ENCODE data around the gene PAPOLG. TPM values are rescaled to one million over a fixed set of nuclear protein-coding genes. Genes with fewer than 3 reads are reported as not detected.

The PAPOLG gene
- total and polyA plus RNA-seq, 2 of the 13 experiments (the other 11 are each of a cell fraction or from before 2014, with no cell fraction given): 10.1 to 10.4 TPM

DNA sequence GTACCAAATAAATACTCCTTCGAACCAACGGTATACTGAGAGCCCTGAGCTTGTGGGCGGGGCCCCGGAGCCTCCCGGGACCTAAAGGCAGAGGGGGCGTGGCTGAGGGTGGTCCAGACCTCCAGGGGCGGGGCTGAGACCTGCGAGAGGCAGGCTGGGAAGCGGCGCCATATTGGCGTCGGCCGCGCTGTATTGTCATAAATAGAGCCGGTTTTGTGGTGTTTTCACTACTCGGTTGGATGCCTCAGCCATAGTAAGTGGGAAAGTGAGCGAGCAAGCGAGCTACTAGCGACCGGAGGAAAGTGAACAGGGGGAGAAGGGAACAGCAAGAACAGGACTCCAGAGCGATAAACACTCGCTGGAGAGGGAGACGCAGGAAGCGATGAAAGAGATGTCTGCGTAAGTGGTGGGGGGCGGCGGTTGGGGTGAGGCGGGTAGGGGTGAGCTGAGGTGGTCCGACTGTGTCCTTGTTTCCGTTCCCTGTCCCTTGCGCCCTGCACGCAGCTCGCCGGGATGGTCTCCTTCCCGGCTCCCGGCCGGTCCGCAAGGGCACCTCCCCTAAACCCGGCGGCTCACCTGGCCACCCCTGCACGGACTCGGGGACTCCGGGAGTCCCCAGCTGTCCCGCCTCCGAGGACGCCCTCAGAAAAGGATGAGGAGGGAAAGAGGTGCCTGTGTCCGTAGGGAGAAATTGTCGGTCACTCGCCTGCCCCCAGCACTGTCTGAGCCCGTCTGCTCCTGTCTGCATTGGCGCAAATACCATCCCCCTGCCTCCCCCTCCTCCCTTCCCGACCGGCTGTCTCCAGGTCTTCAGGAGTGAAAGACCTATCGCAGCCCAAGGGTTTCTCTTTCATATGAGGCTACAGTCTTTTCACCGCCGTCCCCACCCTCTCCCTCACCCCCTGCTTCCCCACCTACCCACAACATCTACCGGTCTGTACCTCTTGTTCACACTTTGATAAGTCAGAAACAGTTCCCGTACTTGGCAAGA lies at the start of gene PAPOLG (continued):
- TF ChIP-seq ZNF780A (CRISPR knock-in tag; IDR thresholded peaks at IDR 0.05): 0 out of 2 replicates have a peak, but pooled peaks have one; percentile 57
- TF ChIP-seq ZNF615 (CRISPR knock-in tag; IDR thresholded peaks at IDR 0.05; ENCODE audit: borderline replicate concordance): no peak
- no peak for TF ChIP-seq ZNF33B (CRISPR knock-in tag; IDR thresholded peaks at IDR 0.05)
- TF ChIP-seq REXO4 (CRISPR knock-in tag; IDR thresholded peaks at IDR 0.05; ENCODE audit: borderline replicate concordance): no peak
- no peak for TF ChIP-seq ZNF746 (CRISPR knock-in tag; IDR thresholded peaks at IDR 0.05)
- no peak for TF ChIP-seq BCL6 (CRISPR knock-in tag; IDR thresholded peaks at IDR 0.05)
- TF ChIP-seq, protein P1, sequence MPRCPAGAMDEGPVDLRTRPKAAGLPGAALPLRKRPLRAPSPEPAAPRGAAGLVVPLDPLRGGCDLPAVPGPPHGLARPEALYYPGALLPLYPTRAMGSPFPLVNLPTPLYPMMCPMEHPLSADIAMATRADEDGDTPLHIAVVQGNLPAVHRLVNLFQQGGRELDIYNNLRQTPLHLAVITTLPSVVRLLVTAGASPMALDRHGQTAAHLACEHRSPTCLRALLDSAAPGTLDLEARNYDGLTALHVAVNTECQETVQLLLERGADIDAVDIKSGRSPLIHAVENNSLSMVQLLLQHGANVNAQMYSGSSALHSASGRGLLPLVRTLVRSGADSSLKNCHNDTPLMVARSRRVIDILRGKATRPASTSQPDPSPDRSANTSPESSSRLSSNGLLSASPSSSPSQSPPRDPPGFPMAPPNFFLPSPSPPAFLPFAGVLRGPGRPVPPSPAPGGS (CRISPR knock-in tag; IDR thresholded peaks at IDR 0.05): no peak
- peak; percentile 81; the same call in 1 of the 2 replicates for TF ChIP-seq TSC22D2 (CRISPR knock-in tag; IDR thresholded peaks at IDR 0.05; ENCODE audit: borderline replicate concordance)
- no peak for TF ChIP-seq ZNF296 (CRISPR knock-in tag; conservative IDR thresholded peaks at IDR 0.05)
- no peak for TF ChIP-seq CREM (IDR thresholded peaks at IDR 0.05)
- no peak for TF ChIP-seq CREM (CRISPR knock-in tag; IDR thresholded peaks at IDR 0.05)
- TF ChIP-seq, protein P2, sequence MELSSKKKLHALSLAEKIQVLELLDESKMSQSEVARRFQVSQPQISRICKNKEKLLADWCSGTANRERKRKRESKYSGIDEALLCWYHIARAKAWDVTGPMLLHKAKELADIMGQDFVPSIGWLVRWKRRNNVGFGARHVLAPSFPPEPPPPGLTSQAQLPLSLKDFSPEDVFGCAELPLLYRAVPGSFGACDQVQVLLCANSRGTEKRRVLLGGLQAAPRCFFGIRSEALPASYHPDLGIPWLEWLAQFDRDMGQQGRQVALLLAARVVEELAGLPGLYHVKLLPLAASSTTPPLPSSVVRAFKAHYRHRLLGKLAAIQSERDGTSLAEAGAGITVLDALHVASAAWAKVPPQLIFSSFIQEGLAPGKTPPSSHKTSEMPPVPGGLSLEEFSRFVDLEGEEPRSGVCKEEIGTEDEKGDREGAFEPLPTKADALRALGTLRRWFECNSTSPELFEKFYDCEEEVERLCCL (CRISPR knock-in tag; IDR thresholded peaks at IDR 0.05; ENCODE audit: borderline replicate concordance): no peak
- no peak for TF ChIP-seq CREB1 (IDR thresholded peaks at IDR 0.05)
- TF ChIP-seq CREB1 (CRISPR knock-in tag; IDR thresholded peaks at IDR 0.05): no peak
- no peak for TF ChIP-seq ISX (CRISPR knock-in tag; conservative IDR thresholded peaks at IDR 0.05)
- TF ChIP-seq ESRRA (CRISPR knock-in tag; IDR thresholded peaks at IDR 0.05; ENCODE audit: low read depth): peak; percentile 35; the same call in 1 of the 2 replicates
- TF ChIP-seq HNRNPL (IDR thresholded peaks at IDR 0.05; ENCODE audit: low read depth, low read length): no peak
- peak; percentile 85 for TF ChIP-seq ZMYM4 (CRISPR knock-in tag; IDR thresholded peaks at IDR 0.05)
- peak; percentile 28; the same call in 1 of the 2 replicates for TF ChIP-seq TBX2 (CRISPR knock-in tag; IDR thresholded peaks at IDR 0.05; ENCODE audit: borderline replicate concordance)
- TF ChIP-seq, protein P3, sequence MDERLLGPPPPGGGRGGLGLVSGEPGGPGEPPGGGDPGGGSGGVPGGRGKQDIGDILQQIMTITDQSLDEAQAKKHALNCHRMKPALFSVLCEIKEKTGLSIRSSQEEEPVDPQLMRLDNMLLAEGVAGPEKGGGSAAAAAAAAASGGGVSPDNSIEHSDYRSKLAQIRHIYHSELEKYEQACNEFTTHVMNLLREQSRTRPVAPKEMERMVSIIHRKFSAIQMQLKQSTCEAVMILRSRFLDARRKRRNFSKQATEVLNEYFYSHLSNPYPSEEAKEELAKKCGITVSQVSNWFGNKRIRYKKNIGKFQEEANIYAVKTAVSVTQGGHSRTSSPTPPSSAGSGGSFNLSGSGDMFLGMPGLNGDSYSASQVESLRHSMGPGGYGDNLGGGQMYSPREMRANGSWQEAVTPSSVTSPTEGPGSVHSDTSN (CRISPR knock-in tag; IDR thresholded peaks at IDR 0.05): no peak
- TF ChIP-seq ZNF446 (CRISPR knock-in tag; IDR thresholded peaks at IDR 0.05): no peak
- TF ChIP-seq SP140L (CRISPR knock-in tag; IDR thresholded peaks at IDR 0.05; ENCODE audit: borderline replicate concordance): no peak
- TF ChIP-seq ZNF776 (CRISPR knock-in tag; IDR thresholded peaks at IDR 0.05): peak; percentile 35; the same call in 1 of the 2 replicates
- TF ChIP-seq ZFP37 (CRISPR knock-in tag; IDR thresholded peaks at IDR 0.05; ENCODE audit: borderline replicate concordance): no peak
- no peak for TF ChIP-seq ZNF572 (CRISPR knock-in tag; IDR thresholded peaks at IDR 0.05)
- no peak for TF ChIP-seq HOXA9 (CRISPR knock-in tag; IDR thresholded peaks at IDR 0.05; ENCODE audit: borderline replicate concordance)
- no peak for TF ChIP-seq HDAC2 (CRISPR knock-in tag; IDR thresholded peaks at IDR 0.05)
- TF ChIP-seq ZNF382 (CRISPR knock-in tag; IDR thresholded peaks at IDR 0.05; ENCODE audit: borderline replicate concordance): no peak
- TF ChIP-seq PHF20 (CRISPR knock-in tag; IDR thresholded peaks at IDR 0.05): peak; percentile 80

All from HepG2 (cell line).